HG02763 (cell line): Measurements from ENCODE around the gene GID8.

Source experiments
- ATAC-seq: cut with Tn5 transposase; IDR thresholded peaks from one replicate; pipeline ENCODE4 v1.9.1; 2021; ENCODE audit warnings: mild to moderate bottlenecking, moderate library complexity; ENCODE audit not compliant: unreplicated experiment

The GID8 gene

DNA sequence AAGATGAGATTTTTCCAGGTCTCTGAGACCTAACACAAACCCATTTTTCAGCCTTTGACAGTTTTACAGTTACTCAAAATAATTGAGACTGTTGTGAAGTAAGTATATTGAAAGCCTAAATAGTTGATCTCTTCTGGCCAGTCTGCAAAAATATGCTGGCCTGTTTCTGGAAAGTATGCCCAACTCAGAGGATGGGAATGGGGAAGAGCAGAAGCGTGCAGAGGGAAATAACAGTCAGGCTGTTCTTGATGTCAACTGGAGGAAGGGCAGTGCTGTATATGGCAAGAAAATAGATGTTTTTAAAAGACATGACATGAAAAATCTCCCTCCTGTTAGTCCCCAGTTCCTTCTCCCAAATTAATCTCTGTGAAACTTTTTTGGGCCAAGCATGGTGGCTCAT lies 3.8 kb downstream of the GID8 start:
- ATAC-seq, result no peak

DNA sequence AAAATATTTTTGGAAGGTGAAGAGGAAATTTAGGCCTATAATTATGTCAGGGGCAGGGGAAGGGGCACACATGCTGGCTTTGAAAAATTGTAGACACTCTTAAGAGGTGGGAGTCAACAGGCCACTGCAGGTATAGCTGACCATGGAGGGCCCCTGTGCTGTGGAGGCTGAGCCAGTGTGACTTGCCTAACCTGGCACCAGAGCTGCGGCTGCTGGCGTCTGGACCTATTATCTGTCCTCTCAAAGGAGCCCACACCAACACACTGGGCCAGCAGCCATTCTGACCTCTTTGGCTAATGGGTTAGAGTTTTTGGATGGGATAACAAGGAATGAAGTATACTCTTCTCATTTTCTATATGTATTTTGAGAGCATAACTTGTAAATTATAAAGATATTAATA lies 4.5 kb downstream of the GID8 start:
- no peak for ATAC-seq

DNA sequence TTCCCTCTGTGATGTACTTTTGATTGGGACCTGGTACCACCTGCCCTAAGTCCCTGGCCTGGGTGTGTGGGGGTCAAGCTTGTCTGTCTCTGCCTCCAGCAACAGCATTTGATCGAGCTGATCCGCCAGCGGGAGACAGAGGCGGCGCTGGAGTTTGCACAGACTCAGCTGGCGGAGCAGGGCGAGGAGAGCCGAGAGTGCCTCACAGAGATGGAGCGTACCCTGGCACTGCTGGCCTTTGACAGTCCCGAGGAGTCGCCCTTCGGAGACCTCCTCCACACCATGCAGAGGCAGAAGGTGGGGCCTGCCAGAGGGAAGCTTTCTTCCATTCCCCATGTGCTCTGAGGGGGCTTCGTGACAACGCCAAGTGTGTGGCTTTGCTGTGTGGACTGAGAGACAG lies 5.4 kb downstream of the GID8 start:
- ATAC-seq, result no peak

DNA sequence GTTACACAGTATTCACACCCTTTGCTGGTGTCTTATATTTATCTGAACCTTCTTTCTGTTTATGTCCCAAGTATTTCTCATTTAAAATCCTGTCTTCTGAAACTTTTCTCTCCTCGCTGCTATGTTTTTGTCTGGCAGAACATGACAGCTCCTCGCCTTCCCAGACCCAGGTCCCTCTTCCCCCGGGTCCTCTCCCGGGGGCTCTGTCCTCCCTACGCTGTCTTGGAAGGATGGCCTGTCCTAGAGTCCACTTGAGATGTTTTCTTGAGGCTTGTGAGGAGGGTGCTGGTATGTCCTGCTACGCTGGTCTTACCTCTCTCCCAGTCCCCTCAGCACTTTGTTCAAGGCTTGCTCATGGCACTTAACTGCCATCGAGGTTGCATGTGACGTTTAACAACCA lies 6.2 kb downstream of the GID8 start:
- no peak for ATAC-seq

DNA sequence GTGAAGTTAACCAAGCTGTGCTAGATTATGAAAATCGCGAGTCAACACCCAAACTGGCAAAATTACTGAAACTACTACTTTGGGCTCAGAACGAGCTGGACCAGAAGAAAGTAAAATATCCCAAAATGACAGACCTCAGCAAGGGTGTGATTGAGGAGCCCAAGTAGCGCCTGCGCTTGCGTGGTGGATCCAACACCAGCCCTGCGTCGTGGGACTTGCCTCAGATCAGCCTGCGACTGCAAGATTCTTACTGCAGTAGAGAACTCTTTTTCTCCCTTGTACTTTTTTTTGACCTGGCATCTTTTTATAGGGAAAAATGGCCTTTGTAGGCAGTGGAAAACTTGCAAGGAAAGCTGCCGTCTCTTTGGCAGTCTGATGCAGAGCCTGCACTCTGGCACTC lies 6.8 kb downstream of the GID8 start:
- ATAC-seq, result no peak

DNA sequence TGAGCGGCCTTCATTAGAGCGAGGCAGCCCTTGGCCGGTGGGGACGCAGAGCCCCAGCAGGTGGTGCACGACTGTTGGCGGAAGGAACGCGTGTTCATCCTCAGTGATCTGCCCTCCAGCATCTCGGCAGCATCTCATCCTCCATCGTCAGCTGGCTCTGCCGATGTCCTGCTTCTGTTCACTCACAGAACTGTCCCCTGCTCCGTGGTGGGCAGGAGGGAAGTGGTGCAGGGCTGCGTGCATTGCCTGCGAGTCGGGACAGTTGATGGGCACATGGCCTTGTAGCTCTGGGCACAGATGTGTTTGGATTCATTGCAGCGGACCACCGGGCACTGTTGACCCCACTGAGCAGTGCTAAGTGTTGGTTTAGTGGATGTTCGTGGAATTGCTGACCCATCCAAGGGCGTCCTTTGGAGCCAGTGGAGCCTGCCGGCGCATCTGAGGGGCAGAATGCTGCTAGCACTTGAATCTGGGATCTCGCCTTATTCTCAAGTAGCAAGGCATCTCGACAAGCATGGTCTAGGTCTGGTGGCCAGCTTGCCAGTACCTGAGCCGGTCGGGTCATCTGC lies 7.9 kb downstream of the GID8 start:
- ATAC-seq, result no peak

DNA sequence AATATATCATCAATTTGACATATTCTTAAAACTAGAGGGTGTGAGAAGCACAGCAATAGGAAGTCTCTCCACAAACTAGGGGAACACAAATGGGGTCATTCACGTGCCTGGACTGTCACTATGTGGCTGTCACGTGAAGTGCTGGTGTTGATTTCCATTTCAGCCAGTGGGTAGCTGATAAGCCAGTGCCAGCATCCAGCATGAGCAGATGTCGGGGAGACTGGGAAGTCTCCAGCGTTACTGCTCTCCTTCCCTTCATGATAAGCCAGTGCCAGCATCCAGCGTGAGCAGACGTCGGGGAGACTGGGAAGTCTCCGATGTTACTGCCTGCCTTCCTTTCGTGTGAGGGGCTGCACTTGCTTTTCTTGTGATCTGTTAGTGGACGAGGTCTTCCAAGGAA lies 9.0 kb downstream of the GID8 start:
- no peak for ATAC-seq

DNA sequence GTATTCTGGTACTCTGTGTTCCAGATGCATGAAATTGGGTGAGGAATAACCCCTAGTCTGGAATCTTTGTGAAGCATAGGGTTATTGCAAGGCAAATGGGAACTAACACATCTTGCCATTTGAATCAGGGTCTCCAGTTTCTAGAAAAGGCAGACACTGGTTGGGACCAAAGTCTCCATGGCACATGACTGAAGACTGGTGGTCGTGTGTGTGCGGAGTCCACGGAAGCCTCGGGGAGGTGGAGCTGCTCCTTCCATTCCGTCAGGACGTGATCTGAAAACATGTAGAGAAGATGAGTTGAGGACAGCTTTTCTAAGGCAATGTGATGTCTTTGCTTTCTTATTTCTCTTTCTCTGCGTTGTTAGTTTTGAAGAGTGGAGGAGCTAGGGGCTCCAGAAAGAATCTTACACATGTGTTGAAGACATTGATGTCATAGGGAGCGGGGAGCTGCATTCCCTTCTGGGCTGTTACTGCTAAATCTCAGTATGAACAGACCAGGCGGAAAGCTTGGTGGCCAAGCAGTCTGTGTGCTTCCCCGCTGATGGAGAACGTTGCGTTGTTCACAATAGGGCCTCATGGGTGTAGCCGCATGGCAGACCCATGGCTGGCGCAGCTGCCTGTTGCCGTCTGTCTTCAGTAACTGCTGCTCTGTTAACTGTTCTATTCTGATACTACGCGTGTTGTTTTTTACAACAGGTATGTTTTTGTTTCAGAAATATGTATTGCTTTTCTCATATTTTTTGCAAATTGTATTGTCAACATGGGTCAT lies 9.8 kb downstream of the GID8 start:
- ATAC-seq, result no peak

DNA sequence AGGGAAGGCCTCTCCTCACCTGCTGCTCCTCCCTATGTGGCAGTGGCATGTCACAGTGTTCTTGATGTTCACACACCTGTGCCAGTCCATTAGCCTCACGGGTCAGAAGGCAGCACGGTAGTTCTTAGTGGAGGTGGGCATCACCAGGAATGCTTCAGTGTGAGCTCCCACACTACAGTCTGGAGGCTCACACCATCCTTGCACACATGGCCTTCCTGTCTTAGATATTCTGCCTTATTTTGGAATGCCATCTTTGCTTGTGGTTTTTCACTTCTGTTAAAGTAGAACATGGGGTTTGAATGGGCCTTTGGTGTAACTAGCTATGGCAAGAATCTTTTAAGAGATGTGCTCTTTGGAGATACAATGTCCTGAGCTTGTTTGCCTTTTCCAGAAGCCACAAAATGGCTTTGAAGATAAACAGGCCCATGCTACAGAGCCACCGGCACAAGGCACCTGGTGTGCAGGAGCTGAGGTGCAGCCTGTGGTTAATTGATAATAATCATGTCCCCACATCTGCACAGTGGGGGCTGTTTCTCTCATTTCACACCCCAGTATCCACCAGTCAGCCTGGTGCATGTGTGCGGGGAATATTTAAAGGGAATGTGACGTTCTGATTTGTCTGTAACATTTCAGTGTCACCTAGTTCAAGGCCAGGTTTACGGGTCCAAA lies 11.3 kb downstream of the GID8 start:
- ATAC-seq, result no peak

DNA sequence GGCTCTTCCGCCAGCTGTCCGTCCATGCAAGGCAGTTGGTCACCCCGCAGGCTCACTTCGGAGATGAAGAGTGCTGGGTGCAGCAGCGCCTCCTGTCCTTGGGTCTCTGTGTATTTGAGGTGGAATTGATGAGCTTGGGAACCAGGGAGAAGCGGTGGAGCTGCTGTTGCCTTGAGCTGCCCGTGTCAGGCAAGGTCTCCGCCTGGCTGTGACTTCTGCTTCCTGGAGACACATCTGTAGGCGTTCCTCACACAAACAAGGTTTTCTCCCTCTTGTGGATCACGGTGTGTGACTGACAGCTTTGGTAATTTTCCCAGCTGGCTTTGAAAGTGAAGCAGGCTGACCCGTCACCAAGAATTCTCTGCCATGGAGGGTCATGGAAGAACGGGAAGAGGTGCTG lies 12.0 kb downstream of the GID8 start:
- ATAC-seq, result no peak

DNA sequence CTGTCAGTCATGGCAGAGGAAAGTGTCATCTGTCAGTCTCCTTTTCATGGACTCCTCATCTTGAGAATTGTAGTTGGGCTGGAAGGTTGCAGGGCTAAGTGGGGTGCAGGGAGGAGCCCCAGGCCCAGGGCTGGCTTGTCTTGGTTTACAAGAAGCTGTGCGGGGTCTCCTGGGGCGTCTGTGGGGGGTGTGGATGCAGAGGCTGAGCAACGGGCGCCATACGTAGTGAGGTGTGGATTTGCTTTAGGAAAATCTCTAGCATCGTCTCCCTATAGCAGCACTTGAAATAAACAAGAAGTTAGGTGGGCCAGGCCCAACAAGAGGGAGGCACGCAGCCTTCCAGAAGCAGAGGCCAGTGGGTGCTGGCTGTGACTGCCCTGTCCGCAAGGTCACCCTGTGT lies 12.8 kb downstream of the GID8 start:
- ATAC-seq, result no peak

DNA sequence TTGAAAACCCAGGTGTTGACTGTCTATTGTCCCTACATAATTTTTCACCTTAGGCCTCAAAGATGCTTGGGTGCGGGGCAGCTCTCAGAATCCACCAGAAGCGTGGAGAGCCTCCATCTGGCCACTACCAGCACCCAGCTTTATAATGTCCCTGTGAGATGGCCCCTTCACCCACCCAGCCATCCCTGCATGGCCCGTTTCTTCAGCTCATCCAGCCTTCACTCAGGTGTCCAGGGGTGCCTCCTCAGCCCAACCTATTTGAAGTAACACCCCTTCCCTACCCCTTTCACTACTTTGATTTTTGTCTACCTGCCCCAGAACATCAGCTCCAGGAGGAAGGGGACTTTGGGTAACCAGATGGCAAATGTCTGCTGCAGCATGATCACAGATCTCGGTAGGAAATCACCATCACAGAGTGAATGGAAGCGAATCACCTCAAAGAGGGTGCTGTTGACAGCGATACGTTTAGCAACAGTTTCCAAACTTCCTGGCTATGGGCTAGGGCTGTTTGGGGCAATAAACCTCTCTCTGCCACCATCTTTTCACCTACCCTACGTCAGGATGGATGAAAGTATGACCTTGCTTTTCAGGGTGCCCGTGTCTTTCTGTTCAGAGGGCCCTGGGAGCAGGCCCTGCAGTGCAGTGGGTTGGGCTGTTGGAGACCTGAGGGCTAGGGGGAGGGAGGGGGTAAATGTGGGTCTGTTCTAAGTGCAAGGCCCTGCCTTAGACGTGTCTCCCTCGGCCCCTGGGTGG lies 13.4 kb downstream of the GID8 start:
- ATAC-seq, result no peak

DNA sequence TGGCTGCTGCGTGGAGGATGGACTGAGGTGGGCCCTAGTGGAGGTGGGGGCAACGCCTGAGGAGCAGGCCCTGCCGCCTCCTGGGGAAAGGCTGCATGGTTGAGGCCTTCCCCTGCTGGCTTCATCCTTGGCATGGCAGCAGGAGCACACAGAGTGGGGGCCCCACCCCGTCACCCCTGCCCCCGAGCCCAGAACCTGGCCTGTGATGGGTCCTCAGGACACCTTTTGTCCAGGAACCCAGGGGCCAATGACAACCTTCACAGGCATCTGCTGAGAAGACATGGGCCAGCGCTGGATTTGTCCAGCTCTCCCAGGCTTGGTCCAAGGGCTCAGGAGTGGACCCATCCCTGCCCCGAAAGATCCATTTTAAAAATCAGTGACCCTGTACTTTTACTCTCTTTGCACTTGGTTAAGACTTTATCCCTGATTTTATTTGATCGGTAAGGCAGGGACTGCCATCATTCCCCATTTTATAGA lies 14.0 kb downstream of the GID8 start:
- no peak for ATAC-seq

DNA sequence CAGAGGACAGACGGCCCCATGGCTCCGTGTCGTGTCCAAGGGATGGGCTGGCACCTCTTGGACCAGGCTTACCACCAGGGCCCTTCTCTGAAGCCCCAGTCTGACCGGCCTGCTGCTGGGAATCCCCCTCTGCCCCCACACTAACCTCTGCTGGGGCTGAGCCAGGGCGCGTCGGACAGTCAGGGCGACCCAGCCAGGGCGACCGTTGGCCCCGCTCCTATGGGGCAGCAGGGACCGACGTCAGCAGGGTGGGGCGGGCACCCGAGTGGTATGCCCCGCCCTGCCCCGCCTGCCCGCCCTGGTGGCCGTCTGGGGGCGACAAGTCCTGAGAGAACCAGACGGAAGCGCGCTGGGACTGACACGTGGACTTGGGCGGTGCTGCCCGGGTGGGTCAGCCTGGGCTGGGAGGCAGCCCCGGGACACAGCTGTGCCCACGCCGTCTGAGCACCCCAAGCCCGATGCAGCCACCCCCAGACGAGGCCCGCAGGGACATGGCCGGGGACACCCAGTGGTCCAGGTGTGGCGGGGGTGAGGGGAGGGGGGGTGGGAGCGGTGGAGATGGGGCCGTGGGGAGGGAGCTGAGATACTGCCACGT lies 14.5 kb downstream of the GID8 start, which contains the start of gene SLC17A9:
Gene SLC17A9, plus strand, starts transcription at position 337 of the 595 bp plus-strand sequence. Its CDS starts 122 bp downstream, at position 459.
- ATAC-seq, result peak; percentile 44

DNA sequence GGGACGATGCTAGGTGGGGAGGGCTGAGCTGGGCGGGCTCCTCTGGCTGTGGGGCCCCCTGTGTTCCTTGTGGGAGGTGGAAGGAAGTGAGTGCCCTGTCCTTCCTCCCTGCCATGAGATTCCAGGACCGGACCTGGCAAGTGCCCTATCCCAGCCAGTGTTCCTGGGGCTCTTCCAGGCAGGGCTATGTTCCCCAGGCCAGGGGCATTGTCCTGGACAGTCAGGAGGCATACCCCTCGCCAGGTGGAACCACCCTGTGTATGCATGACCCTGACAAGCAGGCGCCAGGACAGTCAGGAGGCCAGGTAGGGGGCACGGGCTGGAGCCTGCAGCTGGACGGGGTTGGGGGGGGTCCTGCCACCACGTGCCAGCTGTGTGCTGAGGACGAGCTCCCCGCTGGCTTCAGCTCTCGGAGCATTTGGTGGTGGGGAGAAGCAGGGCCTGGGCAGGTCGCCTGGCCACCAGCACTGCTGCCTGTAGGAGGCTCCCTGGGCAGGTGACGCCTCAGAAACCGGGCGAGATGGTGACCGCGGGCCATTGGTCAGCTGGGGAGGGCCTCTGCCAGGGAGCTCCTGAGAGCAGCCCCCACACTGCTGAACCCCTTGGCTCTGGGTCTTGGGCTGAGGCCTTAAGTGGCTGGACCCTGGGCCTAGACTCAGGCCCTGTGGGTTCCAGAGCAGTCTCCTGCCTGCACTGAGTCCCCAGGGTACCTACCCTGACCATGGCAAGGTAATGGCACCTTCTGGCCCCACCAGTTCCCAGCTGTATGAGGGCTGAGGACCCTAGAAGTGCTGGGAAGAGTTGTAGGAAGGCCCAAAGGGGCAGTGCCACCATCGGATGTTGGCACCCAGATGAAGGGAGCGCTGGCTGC lies 15.3 kb downstream of the GID8 start:
- no peak for ATAC-seq

DNA sequence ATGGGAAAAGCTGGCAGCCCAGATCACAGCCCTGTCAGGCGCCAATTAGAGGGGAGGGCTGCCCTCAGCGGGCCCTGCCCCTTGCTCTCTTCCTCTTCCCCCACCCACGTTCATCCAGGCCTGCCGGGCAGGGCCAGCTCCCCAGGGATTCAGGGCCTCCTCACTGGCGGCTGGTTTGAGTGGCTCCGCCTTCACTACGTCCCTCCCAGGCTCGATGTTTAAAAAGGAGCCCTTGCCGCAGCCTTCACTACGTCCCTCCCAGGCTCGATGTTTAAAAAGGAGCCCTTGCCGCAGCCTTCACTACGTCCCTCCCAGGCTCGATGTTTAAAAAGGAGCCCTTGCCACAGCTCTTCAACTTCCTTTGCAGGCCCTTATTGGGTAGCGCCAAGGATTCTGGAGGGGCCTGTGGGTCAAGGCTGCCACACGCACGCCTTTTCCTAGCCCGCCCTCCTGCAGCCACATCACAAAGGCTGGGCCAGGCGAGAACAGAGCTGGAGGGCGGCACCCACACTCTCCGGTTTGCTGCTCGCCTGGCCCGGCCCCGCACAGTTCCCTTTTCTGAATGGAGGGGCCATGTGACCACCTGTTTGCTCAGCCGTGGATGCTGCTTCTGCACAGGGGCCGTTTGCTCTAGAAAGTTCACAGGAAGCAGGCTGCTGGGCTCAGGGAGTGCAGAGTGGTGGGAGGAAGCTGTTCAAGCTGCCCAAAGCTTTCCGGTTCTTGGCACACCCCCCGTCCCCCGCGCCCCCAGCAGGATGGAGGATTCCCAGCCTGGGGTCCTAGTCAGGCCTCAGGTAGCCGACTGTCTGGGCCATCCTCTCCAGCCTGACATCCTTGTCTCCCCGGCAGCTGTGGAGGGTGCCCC lies 16.1 kb downstream of the GID8 start:
- ATAC-seq, result peak; percentile 55

DNA sequence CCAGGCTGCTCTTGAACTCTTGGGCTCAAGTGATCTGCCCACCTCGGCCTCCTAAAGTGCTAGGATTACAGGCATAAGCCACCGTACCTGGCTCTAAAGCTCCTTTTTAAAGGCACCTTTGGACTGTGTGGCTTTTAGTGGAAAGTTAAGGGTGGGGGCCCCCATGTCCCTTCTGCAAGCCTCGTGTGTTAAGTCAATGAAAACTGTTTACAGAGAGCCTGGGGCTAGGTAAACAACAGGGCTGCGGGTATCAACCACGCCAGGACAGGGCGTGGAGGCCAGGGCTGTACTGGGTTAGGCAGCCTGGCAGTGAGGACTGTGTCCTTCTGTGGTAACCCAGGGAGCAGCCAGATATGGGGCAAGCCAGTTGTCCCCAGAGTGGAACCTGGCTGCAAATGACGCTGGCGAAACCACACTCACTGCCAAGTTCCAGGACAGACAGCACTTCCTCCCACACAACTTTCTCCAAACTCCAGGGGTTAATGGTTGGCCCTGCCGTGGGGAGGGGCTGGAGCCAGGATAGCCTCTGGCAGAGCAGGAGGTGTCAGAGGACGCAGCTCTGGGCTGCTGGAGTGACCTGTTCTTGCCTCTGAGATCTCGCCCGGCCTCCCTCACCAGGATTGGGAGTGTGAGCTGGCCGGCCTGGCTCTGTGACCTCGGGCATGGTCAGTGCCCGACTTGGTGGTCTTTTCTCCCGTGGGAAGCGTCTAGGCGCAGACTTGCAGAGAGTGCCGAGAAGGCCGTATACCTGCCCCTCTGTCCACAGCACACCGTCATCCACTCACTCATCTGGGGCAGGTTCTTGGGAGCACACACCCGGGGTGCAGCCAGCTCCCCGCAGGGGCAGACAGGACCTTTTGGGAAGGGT lies 17.8 kb downstream of the GID8 start:
- ATAC-seq, result no peak
